HL-60 (cell line): ENCODE measurements around the gene RNF145.

Experiments used
- GABPA ChIP-seq: IDR thresholded peaks from 2 replicates; pipeline ENCODE4 v1.6.1; 2012; ENCODE audit warnings: low read depth
- POLR2AphosphoS5 ChIP-seq: IDR thresholded peaks from 2 replicates; pipeline ENCODE4 v1.6.1; 2012; ENCODE audit warnings: low read depth
- SPI1 ChIP-seq: IDR thresholded peaks from 2 replicates; pipeline ENCODE4 v1.6.1; 2012; ENCODE audit warnings: low read depth, mild to moderate bottlenecking, borderline replicate concordance
- TF ChIP-seq, protein P1 (sequence below): IDR thresholded peaks from 2 replicates; pipeline ENCODE4 v1.6.1; 2012; ENCODE audit warnings: low read depth; ENCODE audit not compliant: insufficient replicate concordance
- TF ChIP-seq, protein P2 (sequence below): IDR thresholded peaks from one replicate; pipeline ENCODE4 v1.5.1; 2011; ENCODE audit warnings: low read length, control low read depth, inconsistent platforms; ENCODE audit not compliant: insufficient read depth

DNA sequence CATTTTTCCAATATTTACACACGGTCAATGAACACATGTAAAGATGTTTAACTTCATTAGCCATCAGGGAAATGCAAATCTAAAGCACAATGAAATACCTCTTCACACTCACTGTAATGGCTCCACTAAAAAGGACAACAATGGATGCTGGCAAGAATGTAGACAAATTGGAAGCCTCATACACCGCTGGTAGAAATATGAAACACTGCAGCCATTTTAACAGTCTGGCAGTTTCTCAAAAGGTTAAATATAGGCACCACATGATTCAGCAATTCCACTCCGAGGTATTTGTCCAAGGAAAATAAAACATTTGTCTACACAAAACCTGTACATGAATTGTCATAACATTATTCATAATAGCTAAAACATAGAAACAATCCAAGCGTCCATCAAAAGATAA is 20.0 kb downstream of the RNF145 start:
- TF ChIP-seq, protein P1, sequence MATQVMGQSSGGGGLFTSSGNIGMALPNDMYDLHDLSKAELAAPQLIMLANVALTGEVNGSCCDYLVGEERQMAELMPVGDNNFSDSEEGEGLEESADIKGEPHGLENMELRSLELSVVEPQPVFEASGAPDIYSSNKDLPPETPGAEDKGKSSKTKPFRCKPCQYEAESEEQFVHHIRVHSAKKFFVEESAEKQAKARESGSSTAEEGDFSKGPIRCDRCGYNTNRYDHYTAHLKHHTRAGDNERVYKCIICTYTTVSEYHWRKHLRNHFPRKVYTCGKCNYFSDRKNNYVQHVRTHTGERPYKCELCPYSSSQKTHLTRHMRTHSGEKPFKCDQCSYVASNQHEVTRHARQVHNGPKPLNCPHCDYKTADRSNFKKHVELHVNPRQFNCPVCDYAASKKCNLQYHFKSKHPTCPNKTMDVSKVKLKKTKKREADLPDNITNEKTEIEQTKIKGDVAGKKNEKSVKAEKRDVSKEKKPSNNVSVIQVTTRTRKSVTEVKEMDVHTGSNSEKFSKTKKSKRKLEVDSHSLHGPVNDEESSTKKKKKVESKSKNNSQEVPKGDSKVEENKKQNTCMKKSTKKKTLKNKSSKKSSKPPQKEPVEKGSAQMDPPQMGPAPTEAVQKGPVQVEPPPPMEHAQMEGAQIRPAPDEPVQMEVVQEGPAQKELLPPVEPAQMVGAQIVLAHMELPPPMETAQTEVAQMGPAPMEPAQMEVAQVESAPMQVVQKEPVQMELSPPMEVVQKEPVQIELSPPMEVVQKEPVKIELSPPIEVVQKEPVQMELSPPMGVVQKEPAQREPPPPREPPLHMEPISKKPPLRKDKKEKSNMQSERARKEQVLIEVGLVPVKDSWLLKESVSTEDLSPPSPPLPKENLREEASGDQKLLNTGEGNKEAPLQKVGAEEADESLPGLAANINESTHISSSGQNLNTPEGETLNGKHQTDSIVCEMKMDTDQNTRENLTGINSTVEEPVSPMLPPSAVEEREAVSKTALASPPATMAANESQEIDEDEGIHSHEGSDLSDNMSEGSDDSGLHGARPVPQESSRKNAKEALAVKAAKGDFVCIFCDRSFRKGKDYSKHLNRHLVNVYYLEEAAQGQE: no peak
- TF ChIP-seq, protein P2, sequence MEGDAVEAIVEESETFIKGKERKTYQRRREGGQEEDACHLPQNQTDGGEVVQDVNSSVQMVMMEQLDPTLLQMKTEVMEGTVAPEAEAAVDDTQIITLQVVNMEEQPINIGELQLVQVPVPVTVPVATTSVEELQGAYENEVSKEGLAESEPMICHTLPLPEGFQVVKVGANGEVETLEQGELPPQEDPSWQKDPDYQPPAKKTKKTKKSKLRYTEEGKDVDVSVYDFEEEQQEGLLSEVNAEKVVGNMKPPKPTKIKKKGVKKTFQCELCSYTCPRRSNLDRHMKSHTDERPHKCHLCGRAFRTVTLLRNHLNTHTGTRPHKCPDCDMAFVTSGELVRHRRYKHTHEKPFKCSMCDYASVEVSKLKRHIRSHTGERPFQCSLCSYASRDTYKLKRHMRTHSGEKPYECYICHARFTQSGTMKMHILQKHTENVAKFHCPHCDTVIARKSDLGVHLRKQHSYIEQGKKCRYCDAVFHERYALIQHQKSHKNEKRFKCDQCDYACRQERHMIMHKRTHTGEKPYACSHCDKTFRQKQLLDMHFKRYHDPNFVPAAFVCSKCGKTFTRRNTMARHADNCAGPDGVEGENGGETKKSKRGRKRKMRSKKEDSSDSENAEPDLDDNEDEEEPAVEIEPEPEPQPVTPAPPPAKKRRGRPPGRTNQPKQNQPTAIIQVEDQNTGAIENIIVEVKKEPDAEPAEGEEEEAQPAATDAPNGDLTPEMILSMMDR: no peak
- TF ChIP-seq POLR2AphosphoS5 (no peak), GABPA (no peak), SPI1 (no peak)
